ENCODE measurements around the gene DPCD.

DPCD gene

GRCh38 chr10:101572126-101572525 lies 16.0 kb upstream of the DPCD start:
- H3K36me3 Mint-ChIP-seq (ENCODE audit: low read depth) = peaks cover 8% of the 10 kb centered on the region
- intact Hi-C loops (cut with micrococcal nuclease) = no loop called here
- H3K27me3 Mint-ChIP-seq = peaks cover 30% of the 10 kb centered on the region
- peaks cover 6% of the 10 kb centered on the region for H3K9me3 Mint-ChIP-seq
- no peak overlapping the region for H3K27ac Mint-ChIP-seq
- H3K4me1 Mint-ChIP-seq (ENCODE audit: low read depth) = peaks cover 20% of the 10 kb centered on the region
- H3K4me3 Mint-ChIP-seq = no peak overlapping the region

- intact Hi-C loops (cut with micrococcal nuclease) = no loop called here
- H3K27me3 Mint-ChIP-seq = peaks cover 24% of the 10 kb centered on the region
Observed at GRCh38 chr10:101572785-101573184, 15.3 kb upstream of the DPCD start.

GRCh38 chr10:101573885-101574753 lies 14.0 kb upstream of the DPCD start:
- no peak overlapping the region for H3K27ac Mint-ChIP-seq
- intact Hi-C loops (cut with micrococcal nuclease) = no loop called here
- peaks cover 28% of the 10 kb centered on the region for H3K36me3 Mint-ChIP-seq (ENCODE audit: low read depth)
- H3K27me3 Mint-ChIP-seq = peaks cover 10% of the 10 kb centered on the region
- H3K4me1 Mint-ChIP-seq (ENCODE audit: low read depth) = peaks cover 20% of the 10 kb centered on the region
- H3K4me3 Mint-ChIP-seq = no peak overlapping the region
- H3K9me3 Mint-ChIP-seq = peaks cover 6% of the 10 kb centered on the region

More at GRCh38 chr10:101572785-101573184, 15.3 kb upstream of the DPCD start:
- Mint-ChIP-seq H3K9me3 (peaks cover 6% of the 10 kb centered on the region), H3K4me1 (ENCODE audit: low read depth) (peaks cover 20% of the 10 kb centered on the region), H3K36me3 (ENCODE audit: low read depth) (peaks cover 15% of the 10 kb centered on the region), H3K27ac (no peak overlapping the region), H3K4me3 (no peak overlapping the region)

- Mint-ChIP-seq H3K36me3 (ENCODE audit: low read depth) (peaks cover 38% of the 10 kb centered on the region), H3K9me3 (peaks cover 6% of the 10 kb centered on the region), H3K4me3 (no peak overlapping the region), H3K27me3 (peaks cover under 1% of the 10 kb centered on the region), H3K27ac (no peak overlapping the region), H3K4me1 (ENCODE audit: low read depth) (peaks cover 11% of the 10 kb centered on the region)
- intact Hi-C loops (cut with micrococcal nuclease) = no loop called here
Observed at GRCh38 chr10:101575091-101575490, 13.0 kb upstream of the DPCD start.

- peaks cover 6% of the 10 kb centered on the region for H3K4me1 Mint-ChIP-seq (ENCODE audit: low read depth)
- H3K27ac Mint-ChIP-seq = no peak overlapping the region
- peaks cover 44% of the 10 kb centered on the region for H3K36me3 Mint-ChIP-seq (ENCODE audit: low read depth)
- H3K4me3 Mint-ChIP-seq = no peak overlapping the region
- peaks cover 6% of the 10 kb centered on the region for H3K9me3 Mint-ChIP-seq
- no peaks in the 10 kb centered on the region for H3K27me3 Mint-ChIP-seq
- intact Hi-C loops (cut with micrococcal nuclease) = no loop called here
Observed at GRCh38 chr10:101575580-101576210, 12.4 kb upstream of the DPCD start.

- Mint-ChIP-seq H3K27me3 (no peaks in the 10 kb centered on the region), H3K9me3 (peaks cover 6% of the 10 kb centered on the region), H3K36me3 (ENCODE audit: low read depth) (peaks cover 50% of the 10 kb centered on the region), H3K27ac (no peak overlapping the region), H3K4me1 (ENCODE audit: low read depth) (no peaks in the 10 kb centered on the region), H3K4me3 (no peak overlapping the region)
- intact Hi-C loops (cut with micrococcal nuclease) = no loop called here
Observed at GRCh38 chr10:101576211-101576863, 11.8 kb upstream of the DPCD start.

- Mint-ChIP-seq H3K36me3 (ENCODE audit: low read depth) (peaks cover 60% of the 10 kb centered on the region), H3K27me3 (no peaks in the 10 kb centered on the region), H3K9me3 (peaks cover 6% of the 10 kb centered on the region), H3K27ac (no peak overlapping the region), H3K4me1 (ENCODE audit: low read depth) (no peaks in the 10 kb centered on the region), H3K4me3 (no peak overlapping the region)
- intact Hi-C loops (cut with micrococcal nuclease) = no loop called here
Observed at GRCh38 chr10:101577121-101577871, 10.8 kb upstream of the DPCD start.

GRCh38 chr10:101578192-101578591 lies 9.9 kb upstream of the DPCD start:
- no peak overlapping the region for H3K4me3 Mint-ChIP-seq
- H3K9me3 Mint-ChIP-seq = no peaks in the 10 kb centered on the region
- H3K27me3 Mint-ChIP-seq = no peaks in the 10 kb centered on the region
- H3K4me1 Mint-ChIP-seq (ENCODE audit: low read depth) = no peaks in the 10 kb centered on the region
- H3K36me3 Mint-ChIP-seq (ENCODE audit: low read depth) = peaks cover 69% of the 10 kb centered on the region
- intact Hi-C loops (cut with micrococcal nuclease) = no loop called here
- no peak overlapping the region for H3K27ac Mint-ChIP-seq

- Mint-ChIP-seq H3K36me3 (ENCODE audit: low read depth) (peaks cover 77% of the 10 kb centered on the region), H3K27ac (no peak overlapping the region), H3K4me1 (ENCODE audit: low read depth) (no peaks in the 10 kb centered on the region), H3K4me3 (no peak overlapping the region), H3K9me3 (no peaks in the 10 kb centered on the region), H3K27me3 (no peaks in the 10 kb centered on the region)
- intact Hi-C loops (cut with micrococcal nuclease) = no loop called here
Observed at GRCh38 chr10:101578803-101579515, 9.2 kb upstream of the DPCD start.

GRCh38 chr10:101579516-101579870 lies 8.6 kb upstream of the DPCD start:
- Mint-ChIP-seq H3K27ac (no peak overlapping the region), H3K4me3 (no peak overlapping the region)

GRCh38 chr10:101580486-101581399 lies 7.4 kb upstream of the DPCD start:
- no peak overlapping the region for H3K27ac Mint-ChIP-seq
- no peaks in the 10 kb centered on the region for H3K27me3 Mint-ChIP-seq
- H3K4me1 Mint-ChIP-seq (ENCODE audit: low read depth) = no peaks in the 10 kb centered on the region
- no peak overlapping the region for H3K4me3 Mint-ChIP-seq
- intact Hi-C loops (cut with micrococcal nuclease) = no loop called here
- H3K9me3 Mint-ChIP-seq = no peaks in the 10 kb centered on the region
- H3K36me3 Mint-ChIP-seq (ENCODE audit: low read depth) = peaks cover 89% of the 10 kb centered on the region

More at GRCh38 chr10:101579516-101579870, 8.6 kb upstream of the DPCD start:
- H3K9me3 Mint-ChIP-seq = no peaks in the 10 kb centered on the region
- H3K27me3 Mint-ChIP-seq = no peaks in the 10 kb centered on the region
- intact Hi-C loops (cut with micrococcal nuclease) = no loop called here
- H3K36me3 Mint-ChIP-seq (ENCODE audit: low read depth) = peaks cover 78% of the 10 kb centered on the region
- no peaks in the 10 kb centered on the region for H3K4me1 Mint-ChIP-seq (ENCODE audit: low read depth)

GRCh38 chr10:101585841-101586240 lies 2.3 kb upstream of the DPCD start:
- intact Hi-C loops (cut with micrococcal nuclease) = no loop called here
- Mint-ChIP-seq H3K4me3 (no peak overlapping the region), H3K27ac (no peak overlapping the region), H3K9me3 (no peaks in the 10 kb centered on the region), H3K4me1 (ENCODE audit: low read depth) (peaks cover 30% of the 10 kb centered on the region), H3K27me3 (no peaks in the 10 kb centered on the region), H3K36me3 (ENCODE audit: low read depth) (peaks cover 72% of the 10 kb centered on the region)
